ENCODE data around the gene ST6GAL1.
"Not testable (repeated sequence)": the region's sequence is repeated elsewhere in the genome, so short reads cannot be mapped to it uniquely, and the experiment has no call there.

Gene ST6GAL1

GRCh38 chr3:186930143-186930640 lies at the start of gene ST6GAL1:
Gene ST6GAL1, plus strand, starts transcription at chr3:186930526. Its CDS starts 112,178 bp downstream, at chr3:187042704.
- DNase-seq = no peak

GRCh38 chr3:186882150-186882524 lies 48.2 kb upstream of the ST6GAL1 start:
- no peak for DNase-seq

- no peak for DNase-seq
Observed at GRCh38 chr3:186882881-186883685, 47.2 kb upstream of the ST6GAL1 start.

- no peak for DNase-seq
Observed at GRCh38 chr3:186883686-186884058, 46.7 kb upstream of the ST6GAL1 start.

- DNase-seq = not testable (repeated sequence)
Observed at GRCh38 chr3:186884868-186885267, 45.5 kb upstream of the ST6GAL1 start.

GRCh38 chr3:186886202-186886981 lies 43.9 kb upstream of the ST6GAL1 start:
- no peak for DNase-seq

- DNase-seq = not testable (repeated sequence)
Observed at GRCh38 chr3:186887507-186887938, 42.8 kb upstream of the ST6GAL1 start.

- DNase-seq = peak; percentile 61
Observed at GRCh38 chr3:186888569-186888968, 41.8 kb upstream of the ST6GAL1 start.

- not testable (repeated sequence) for DNase-seq
Observed at GRCh38 chr3:186889698-186890097, 40.6 kb upstream of the ST6GAL1 start.

GRCh38 chr3:186890911-186891310 lies 39.4 kb upstream of the ST6GAL1 start:
- DNase-seq = no peak

GRCh38 chr3:186893071-186893470 lies 37.3 kb upstream of the ST6GAL1 start:
- DNase-seq = not testable (repeated sequence)

- DNase-seq = no peak
Observed at GRCh38 chr3:186895406-186895805, 34.9 kb upstream of the ST6GAL1 start.

- no peak for DNase-seq
Observed at GRCh38 chr3:186896006-186896405, 34.3 kb upstream of the ST6GAL1 start.

- DNase-seq = no peak
Observed at GRCh38 chr3:186896875-186897274, 33.5 kb upstream of the ST6GAL1 start.

- DNase-seq = no peak
Observed at GRCh38 chr3:186901135-186901734, 29.1 kb upstream of the ST6GAL1 start.

- no peak for DNase-seq
Observed at GRCh38 chr3:186902154-186902553, 28.2 kb upstream of the ST6GAL1 start.

GRCh38 chr3:186902713-186903112 lies 27.6 kb upstream of the ST6GAL1 start:
- DNase-seq = no peak

GRCh38 chr3:186903676-186904075 lies 26.6 kb upstream of the ST6GAL1 start:
- not testable (repeated sequence) for DNase-seq

- DNase-seq = not testable (repeated sequence)
Observed at GRCh38 chr3:186907075-186907474, 23.3 kb upstream of the ST6GAL1 start.

- DNase-seq = no peak
Observed at GRCh38 chr3:186909078-186909853, 21.1 kb upstream of the ST6GAL1 start.

GRCh38 chr3:186915806-186916796 lies 14.2 kb upstream of the ST6GAL1 start:
- no peak for DNase-seq

Data from NCI-H1105 treated with DMSO at 0.1 percent for 48 hours (cell line).